Islet of Langerhans (tissue), 1 donor: ENCODE measurements around the gene CCT3.
A peak's percentile ranks its signal among the peaks of the same experiment; 100 is the strongest.
"Not testable (repeated sequence)": the region's sequence is repeated elsewhere in the genome, so short reads cannot be mapped to it uniquely, and the experiment has no call there.

Experiments
- FAIRE-seq: peaks from one replicate; lab custom pipeline; 2011; peaks lifted over from hg19 to GRCh38; lab: Jason Lieb, UNC

Gene CCT3

GRCh38 chr1:156338180-156338976 is at the start of gene CCT3, which contains the start of gene TSACC:
Gene CCT3 (minus strand): TSS chr1:156338292. CDS start chr1:156338184, 108 bp downstream.
Gene TSACC (plus strand): TSS chr1:156338526. CDS start chr1:156339758, 1,232 bp downstream.
- FAIRE-seq, result peak; percentile 89

- no peak for FAIRE-seq
Measured at GRCh38 chr1:156387870-156388173, 49.7 kb upstream of the CCT3 start.

- no peak for FAIRE-seq
Measured at GRCh38 chr1:156386949-156387869, 49.1 kb upstream of the CCT3 start.

GRCh38 chr1:156386134-156386901 is 48.2 kb upstream of the CCT3 start:
- FAIRE-seq, result no peak

GRCh38 chr1:156385534-156386031 is 47.5 kb upstream of the CCT3 start:
- FAIRE-seq, result no peak

- no peak for FAIRE-seq
Measured at GRCh38 chr1:156384658-156385057, 46.6 kb upstream of the CCT3 start.

GRCh38 chr1:156384007-156384406 is 45.9 kb upstream of the CCT3 start:
- no peak for FAIRE-seq

GRCh38 chr1:156383023-156383422 is 44.9 kb upstream of the CCT3 start:
- no peak for FAIRE-seq

- no peak for FAIRE-seq
Measured at GRCh38 chr1:156382561-156382960, 44.5 kb upstream of the CCT3 start.

GRCh38 chr1:156379420-156380165 is 41.5 kb upstream of the CCT3 start:
- FAIRE-seq, result no peak

- FAIRE-seq, result no peak
Measured at GRCh38 chr1:156378557-156378956, 40.5 kb upstream of the CCT3 start.

- no peak for FAIRE-seq
Measured at GRCh38 chr1:156376958-156377919, 39.1 kb upstream of the CCT3 start.

- FAIRE-seq, result no peak
Measured at GRCh38 chr1:156376146-156376545, 38.1 kb upstream of the CCT3 start.

- no peak for FAIRE-seq
Measured at GRCh38 chr1:156373546-156373945, 35.5 kb upstream of the CCT3 start.

GRCh38 chr1:156372876-156373275 is 34.8 kb upstream of the CCT3 start:
- FAIRE-seq, result no peak

GRCh38 chr1:156372265-156372586 is 34.1 kb upstream of the CCT3 start:
- FAIRE-seq, result no peak

GRCh38 chr1:156371553-156372264 is 33.6 kb upstream of the CCT3 start:
- FAIRE-seq, result no peak

- FAIRE-seq, result not testable (repeated sequence)
Measured at GRCh38 chr1:156369685-156370286, 31.7 kb upstream of the CCT3 start.

GRCh38 chr1:156368889-156369684 is 31.0 kb upstream of the CCT3 start, which contains the start of gene RHBG:
Gene RHBG (plus strand): TSS chr1:156369211. CDS start chr1:156369250, 39 bp downstream.
- no peak for FAIRE-seq
